Measurements from ENCODE around the gene CLIC3.

DNA sequence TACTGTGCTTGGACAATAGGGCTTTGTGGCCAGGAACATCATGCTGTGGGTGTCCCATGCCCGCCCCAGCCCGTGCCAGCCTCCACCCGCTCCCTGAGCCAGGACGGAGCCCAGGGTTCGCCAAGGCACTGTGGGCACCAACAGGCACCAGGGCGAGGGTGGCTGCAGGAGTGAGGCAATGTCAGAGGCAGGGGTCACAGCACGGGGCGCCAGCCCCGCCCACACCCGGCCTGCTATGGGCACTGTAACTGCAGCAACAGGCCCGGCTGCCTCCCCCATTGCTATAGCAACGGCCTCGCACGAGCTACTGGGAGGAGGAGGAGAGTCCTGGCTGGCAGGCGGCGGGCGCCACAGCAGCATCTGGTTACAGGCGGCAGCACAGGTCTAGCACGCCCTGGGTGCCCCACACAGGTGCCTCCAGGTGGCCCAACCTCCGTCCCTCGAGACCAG, 29.2 kb upstream of the CLIC3 start:
- TF ChIP-seq, protein P1, sequence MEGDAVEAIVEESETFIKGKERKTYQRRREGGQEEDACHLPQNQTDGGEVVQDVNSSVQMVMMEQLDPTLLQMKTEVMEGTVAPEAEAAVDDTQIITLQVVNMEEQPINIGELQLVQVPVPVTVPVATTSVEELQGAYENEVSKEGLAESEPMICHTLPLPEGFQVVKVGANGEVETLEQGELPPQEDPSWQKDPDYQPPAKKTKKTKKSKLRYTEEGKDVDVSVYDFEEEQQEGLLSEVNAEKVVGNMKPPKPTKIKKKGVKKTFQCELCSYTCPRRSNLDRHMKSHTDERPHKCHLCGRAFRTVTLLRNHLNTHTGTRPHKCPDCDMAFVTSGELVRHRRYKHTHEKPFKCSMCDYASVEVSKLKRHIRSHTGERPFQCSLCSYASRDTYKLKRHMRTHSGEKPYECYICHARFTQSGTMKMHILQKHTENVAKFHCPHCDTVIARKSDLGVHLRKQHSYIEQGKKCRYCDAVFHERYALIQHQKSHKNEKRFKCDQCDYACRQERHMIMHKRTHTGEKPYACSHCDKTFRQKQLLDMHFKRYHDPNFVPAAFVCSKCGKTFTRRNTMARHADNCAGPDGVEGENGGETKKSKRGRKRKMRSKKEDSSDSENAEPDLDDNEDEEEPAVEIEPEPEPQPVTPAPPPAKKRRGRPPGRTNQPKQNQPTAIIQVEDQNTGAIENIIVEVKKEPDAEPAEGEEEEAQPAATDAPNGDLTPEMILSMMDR (IDR thresholded peaks at IDR 0.05) = peak in 2 of 4 donors; percentile 18 to 27
- no peak for TF ChIP-seq POLR2A (IDR thresholded peaks at IDR 0.05)
